ENCODE results near the gene RELCH.

RELCH gene

DNA sequence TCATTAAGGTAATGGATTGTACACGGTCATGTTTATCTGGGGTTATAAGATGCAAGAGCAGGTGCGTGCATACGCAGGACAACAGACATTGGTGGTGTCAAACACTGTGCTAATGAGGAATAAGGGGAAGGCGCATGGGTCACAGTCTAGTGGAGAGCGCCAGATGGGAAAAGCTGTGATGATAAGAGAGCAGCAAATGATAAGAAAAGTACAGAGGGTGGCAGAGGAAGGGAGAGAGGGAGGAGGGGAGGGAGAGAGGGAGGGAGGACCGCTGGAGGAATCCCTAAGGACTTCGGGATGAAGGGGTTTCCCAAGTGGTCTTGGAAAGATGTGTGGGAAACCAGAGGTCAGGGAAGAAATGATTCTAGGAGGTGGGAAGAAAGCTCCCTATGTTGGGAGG is 140.9 kb downstream of the RELCH start:
- Histone ChIP-seq H2AFZ (ENCODE audit: low read length) (no peak overlapping the region), H3K4me3 (ENCODE audit: low read length) (no peak overlapping the region), H4K20me1 (ENCODE audit: insufficient read depth, low read length) (no peaks in the 10 kb centered on the region), H3K9me3 (replicated peaks; ENCODE audit: insufficient read depth, low read length) (no peaks in the 10 kb centered on the region), H3K27me3 (replicated peaks; ENCODE audit: insufficient read depth, low read length) (no peaks in the 10 kb centered on the region), H3K9me2 (replicated peaks; ENCODE audit: insufficient read depth, low read length) (no peaks in the 10 kb centered on the region), H3K27ac (ENCODE audit: low read length) (no peak overlapping the region), H3K4me1 (ENCODE audit: low read length) (peaks cover 19% of the 10 kb centered on the region; the same call in 1 of the 2 replicates), H3F3A (ENCODE audit: insufficient read depth, low read length) (peaks cover 7% of the 10 kb centered on the region; the same call in 1 of the 2 replicates), H3K36me3 (replicated peaks; ENCODE audit: insufficient read depth, low read length) (no peaks in the 10 kb centered on the region), H3K4me2 (ENCODE audit: low read depth, low read length) (no peak overlapping the region), H3K79me2 (ENCODE audit: low read length) (no peaks in the 10 kb centered on the region), H3K9ac (ENCODE audit: low read length) (no peak overlapping the region)
- TF ChIP-seq, protein P1, sequence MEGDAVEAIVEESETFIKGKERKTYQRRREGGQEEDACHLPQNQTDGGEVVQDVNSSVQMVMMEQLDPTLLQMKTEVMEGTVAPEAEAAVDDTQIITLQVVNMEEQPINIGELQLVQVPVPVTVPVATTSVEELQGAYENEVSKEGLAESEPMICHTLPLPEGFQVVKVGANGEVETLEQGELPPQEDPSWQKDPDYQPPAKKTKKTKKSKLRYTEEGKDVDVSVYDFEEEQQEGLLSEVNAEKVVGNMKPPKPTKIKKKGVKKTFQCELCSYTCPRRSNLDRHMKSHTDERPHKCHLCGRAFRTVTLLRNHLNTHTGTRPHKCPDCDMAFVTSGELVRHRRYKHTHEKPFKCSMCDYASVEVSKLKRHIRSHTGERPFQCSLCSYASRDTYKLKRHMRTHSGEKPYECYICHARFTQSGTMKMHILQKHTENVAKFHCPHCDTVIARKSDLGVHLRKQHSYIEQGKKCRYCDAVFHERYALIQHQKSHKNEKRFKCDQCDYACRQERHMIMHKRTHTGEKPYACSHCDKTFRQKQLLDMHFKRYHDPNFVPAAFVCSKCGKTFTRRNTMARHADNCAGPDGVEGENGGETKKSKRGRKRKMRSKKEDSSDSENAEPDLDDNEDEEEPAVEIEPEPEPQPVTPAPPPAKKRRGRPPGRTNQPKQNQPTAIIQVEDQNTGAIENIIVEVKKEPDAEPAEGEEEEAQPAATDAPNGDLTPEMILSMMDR (IDR thresholded peaks at IDR 0.05; ENCODE audit: low read length): no peak
- TF ChIP-seq EZH2phosphoT487 (IDR thresholded peaks at IDR 0.05; ENCODE audit: low read length): no peak
- TF ChIP-seq EZH2 (optimal IDR thresholded peaks at IDR 0.05; ENCODE audit: low read depth, low read length): no peak
- no peak for DNase-seq

DNA sequence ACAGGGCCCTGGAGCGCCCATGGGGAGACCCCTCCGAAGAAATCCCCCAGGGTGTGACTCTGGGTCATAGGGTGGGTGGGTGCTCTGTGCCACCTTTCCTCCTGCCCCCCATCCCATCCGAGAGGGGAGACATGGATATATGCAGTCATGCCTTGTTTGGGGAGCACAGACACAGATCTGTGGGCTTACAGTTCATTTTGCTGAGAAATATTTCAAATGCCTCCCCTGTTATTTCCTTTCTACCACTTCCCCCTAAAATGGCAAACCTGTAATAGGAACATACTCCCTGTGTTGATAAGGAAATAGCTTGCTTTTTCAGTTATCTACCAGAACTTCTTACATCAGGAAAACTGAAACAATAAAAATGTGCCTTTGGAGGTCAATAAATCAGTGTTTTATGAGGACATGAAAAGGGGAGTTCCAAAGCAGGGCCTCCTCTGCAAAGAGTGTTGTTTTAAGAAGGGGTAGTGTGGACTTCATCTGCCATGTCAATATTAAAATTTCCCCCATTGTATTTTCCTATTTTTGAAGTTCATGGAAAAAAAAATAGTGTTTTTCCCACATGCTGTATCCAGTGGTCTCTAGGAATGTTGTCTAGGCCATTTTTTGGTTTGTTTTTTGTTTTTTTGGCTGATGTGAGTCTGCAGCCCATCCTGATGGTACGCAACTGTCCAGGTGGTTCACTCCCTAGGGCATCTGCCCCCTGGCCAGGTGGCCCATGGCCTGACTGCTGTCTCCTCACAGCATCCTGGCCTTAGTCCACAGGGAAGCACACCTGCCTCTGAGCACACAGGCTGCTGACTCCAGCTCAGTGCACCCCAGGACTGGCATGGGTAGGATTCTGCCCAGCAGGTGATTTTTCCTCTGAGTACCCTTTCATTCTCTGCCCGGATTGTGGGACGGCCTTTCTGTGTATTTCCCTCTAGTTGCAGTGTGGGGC is 141.8 kb downstream of the RELCH start:
- Histone ChIP-seq H3K9me3 (replicated peaks; ENCODE audit: insufficient read depth, low read length) (no peaks in the 10 kb centered on the region), H3K27me3 (replicated peaks; ENCODE audit: insufficient read depth, low read length) (no peaks in the 10 kb centered on the region), H3K9me2 (replicated peaks; ENCODE audit: insufficient read depth, low read length) (no peaks in the 10 kb centered on the region), H3F3A (ENCODE audit: insufficient read depth, low read length) (peaks cover 7% of the 10 kb centered on the region; the same call in 1 of the 2 replicates), H3K4me1 (ENCODE audit: low read length) (peaks cover 19% of the 10 kb centered on the region; the same call in 1 of the 2 replicates), H3K9ac (ENCODE audit: low read length) (no peak overlapping the region), H3K4me3 (ENCODE audit: low read length) (no peak overlapping the region), H3K4me2 (ENCODE audit: low read depth, low read length) (peak overlapping the region; percentile 37; the same call in 1 of the 2 replicates), H3K79me2 (ENCODE audit: low read length) (no peaks in the 10 kb centered on the region), H2AFZ (ENCODE audit: low read length) (no peak overlapping the region), H3K36me3 (replicated peaks; ENCODE audit: insufficient read depth, low read length) (no peaks in the 10 kb centered on the region), H3K27ac (ENCODE audit: low read length) (no peak overlapping the region), H4K20me1 (ENCODE audit: insufficient read depth, low read length) (no peaks in the 10 kb centered on the region)
- no peak for DNase-seq
- TF ChIP-seq EZH2 (optimal IDR thresholded peaks at IDR 0.05; ENCODE audit: low read depth, low read length) (no peak), EZH2phosphoT487 (IDR thresholded peaks at IDR 0.05; ENCODE audit: low read length) (no peak)
- TF ChIP-seq, protein P1 (IDR thresholded peaks at IDR 0.05; ENCODE audit: low read length): no peak

DNA sequence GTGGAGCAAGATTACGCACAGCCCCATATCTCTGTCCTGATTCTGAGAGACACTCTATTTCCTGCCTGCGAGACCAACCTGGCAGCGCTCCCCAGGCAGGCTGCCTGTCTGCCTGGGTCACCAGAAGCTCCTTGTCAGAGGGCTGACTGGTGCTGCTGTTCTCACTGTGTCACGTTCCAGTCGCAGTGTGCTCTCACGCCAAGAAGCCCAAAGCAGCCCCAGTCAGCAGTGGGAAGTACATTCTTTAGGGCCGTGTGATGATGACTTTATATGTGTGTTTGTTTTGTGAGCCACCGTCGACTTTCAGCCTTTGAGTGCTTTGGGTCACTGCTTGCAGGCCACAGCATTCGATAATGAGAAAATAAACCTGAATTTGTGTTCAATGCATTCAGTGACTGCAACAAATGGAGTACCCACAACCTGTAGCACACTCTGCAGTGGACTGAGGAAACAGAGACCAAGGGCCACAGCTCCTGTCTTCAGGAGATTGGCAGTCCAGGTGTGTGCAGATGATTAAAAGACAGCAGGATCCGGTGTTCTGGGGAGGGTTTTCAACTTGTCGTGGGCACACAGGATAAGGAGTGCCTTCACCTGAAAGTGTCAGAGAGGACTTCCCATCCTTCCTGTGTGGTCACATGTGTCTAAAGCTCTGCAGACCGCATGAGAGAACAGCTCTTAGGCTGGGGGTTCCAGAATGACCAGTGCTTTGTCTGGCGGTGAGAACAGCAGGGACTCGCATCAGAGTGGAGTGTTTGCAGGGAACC is 142.8 kb downstream of the RELCH start:
- Histone ChIP-seq H3K27ac (ENCODE audit: low read length) (peak overlapping the region; percentile 15; the same call in 1 of the 2 replicates), H3K4me1 (ENCODE audit: low read length) (peaks cover 19% of the 10 kb centered on the region; the same call in 1 of the 2 replicates), H3K4me2 (ENCODE audit: low read depth, low read length) (peak overlapping the region; percentile 37; the same call in 1 of the 2 replicates), H3K79me2 (ENCODE audit: low read length) (no peaks in the 10 kb centered on the region), H3K9ac (ENCODE audit: low read length) (no peak overlapping the region), H2AFZ (ENCODE audit: low read length) (peak overlapping the region; percentile 47; the same call in 1 of the 2 replicates), H3F3A (ENCODE audit: insufficient read depth, low read length) (no peaks in the 10 kb centered on the region), H3K27me3 (replicated peaks; ENCODE audit: insufficient read depth, low read length) (no peaks in the 10 kb centered on the region), H4K20me1 (ENCODE audit: insufficient read depth, low read length) (no peaks in the 10 kb centered on the region), H3K9me3 (replicated peaks; ENCODE audit: insufficient read depth, low read length) (no peaks in the 10 kb centered on the region), H3K4me3 (ENCODE audit: low read length) (no peak overlapping the region), H3K9me2 (replicated peaks; ENCODE audit: insufficient read depth, low read length) (no peaks in the 10 kb centered on the region), H3K36me3 (replicated peaks; ENCODE audit: insufficient read depth, low read length) (no peaks in the 10 kb centered on the region)
- TF ChIP-seq, protein P1 (IDR thresholded peaks at IDR 0.05; ENCODE audit: low read length): no peak
- TF ChIP-seq EZH2phosphoT487 (IDR thresholded peaks at IDR 0.05; ENCODE audit: low read length) (no peak), EZH2 (optimal IDR thresholded peaks at IDR 0.05; ENCODE audit: low read depth, low read length) (no peak)
- DNase-seq: peak; percentile 79
